GM12874 (cell line): Measurements from ENCODE around the gene PAK1.

Experiments used
- CTCF ChIP-seq: IDR thresholded peaks from 2 replicates; pipeline ENCODE4 v1.5.1; 2011; ENCODE audit warnings: low read depth, mild to moderate bottlenecking, control low read depth, low read length, moderate library complexity; ENCODE audit not compliant: insufficient read depth

PAK1 gene

GRCh38 chr11:77395460-77396173 lies 78.3 kb downstream of the PAK1 start:
- no peak for TF ChIP-seq CTCF

GRCh38 chr11:77392842-77393241 lies 81.1 kb downstream of the PAK1 start:
- no peak for TF ChIP-seq CTCF

GRCh38 chr11:77387701-77388100 lies 86.2 kb downstream of the PAK1 start:
- no peak for TF ChIP-seq CTCF

GRCh38 chr11:77386178-77386577 lies 87.7 kb downstream of the PAK1 start:
- no peak for TF ChIP-seq CTCF

GRCh38 chr11:77384571-77384970 lies 89.3 kb downstream of the PAK1 start:
- TF ChIP-seq CTCF = no peak

GRCh38 chr11:77381729-77382665 lies 91.9 kb downstream of the PAK1 start:
- TF ChIP-seq CTCF = no peak

GRCh38 chr11:77379934-77380333 lies 94.0 kb downstream of the PAK1 start:
- no peak for TF ChIP-seq CTCF
